NCI-H2227 (cell line): Measurements from ENCODE around the gene IMMP2L.
"Not testable (repeated sequence)": the region's sequence is repeated elsewhere in the genome, so short reads cannot be mapped to it uniquely, and the experiment has no call there.

ENCODE experiments used
- DNase-seq: peaks from one replicate; lab custom pipeline; 2025; ENCODE audit not compliant: unreplicated experiment; lab: John Stamatoyannopoulos, UW

Gene IMMP2L

GRCh38 chr7:111083413-111083812 lies 478.9 kb downstream of the IMMP2L start:
- no peak for DNase-seq

GRCh38 chr7:111082351-111082750 lies 479.9 kb downstream of the IMMP2L start:
- no peak for DNase-seq

- DNase-seq, result no peak
These were observed 480.6 kb downstream of the IMMP2L start for GRCh38 chr7:111081546-111082267.

- DNase-seq, result no peak
These were observed 481.7 kb downstream of the IMMP2L start for GRCh38 chr7:111080495-111081105.

- DNase-seq, result no peak
These were observed 485.3 kb downstream of the IMMP2L start for GRCh38 chr7:111077001-111077400.

GRCh38 chr7:111076205-111076604 lies 486.1 kb downstream of the IMMP2L start:
- DNase-seq, result no peak

GRCh38 chr7:111075498-111075897 lies 486.8 kb downstream of the IMMP2L start:
- DNase-seq, result no peak

- DNase-seq, result no peak
These were observed 487.5 kb downstream of the IMMP2L start for GRCh38 chr7:111074748-111075146.

- no peak for DNase-seq
These were observed 488.1 kb downstream of the IMMP2L start for GRCh38 chr7:111074071-111074747.

GRCh38 chr7:111072658-111073057 lies 489.6 kb downstream of the IMMP2L start:
- not testable (repeated sequence) for DNase-seq

- DNase-seq, result no peak
These were observed 490.7 kb downstream of the IMMP2L start for GRCh38 chr7:111071556-111071955.

GRCh38 chr7:111068618-111069017 lies 493.7 kb downstream of the IMMP2L start:
- no peak for DNase-seq

- DNase-seq, result no peak
These were observed 494.6 kb downstream of the IMMP2L start for GRCh38 chr7:111067682-111068081.

- DNase-seq, result no peak
These were observed 495.0 kb downstream of the IMMP2L start for GRCh38 chr7:111067251-111067650.

GRCh38 chr7:111063166-111063565 lies 499.1 kb downstream of the IMMP2L start:
- DNase-seq, result no peak

GRCh38 chr7:111059833-111060232 lies 502.5 kb downstream of the IMMP2L start:
- no peak for DNase-seq

- no peak for DNase-seq
These were observed 505.2 kb downstream of the IMMP2L start for GRCh38 chr7:111057066-111057465.

GRCh38 chr7:111056371-111056770 lies 505.9 kb downstream of the IMMP2L start:
- DNase-seq, result no peak

GRCh38 chr7:111053035-111053434 lies 509.3 kb downstream of the IMMP2L start:
- DNase-seq, result no peak

- DNase-seq, result no peak
These were observed 510.5 kb downstream of the IMMP2L start for GRCh38 chr7:111051832-111052231.

GRCh38 chr7:111050875-111051416 lies 511.3 kb downstream of the IMMP2L start:
- DNase-seq, result no peak
